ENCODE data around the gene PANX2.

PANX2 gene

DNA sequence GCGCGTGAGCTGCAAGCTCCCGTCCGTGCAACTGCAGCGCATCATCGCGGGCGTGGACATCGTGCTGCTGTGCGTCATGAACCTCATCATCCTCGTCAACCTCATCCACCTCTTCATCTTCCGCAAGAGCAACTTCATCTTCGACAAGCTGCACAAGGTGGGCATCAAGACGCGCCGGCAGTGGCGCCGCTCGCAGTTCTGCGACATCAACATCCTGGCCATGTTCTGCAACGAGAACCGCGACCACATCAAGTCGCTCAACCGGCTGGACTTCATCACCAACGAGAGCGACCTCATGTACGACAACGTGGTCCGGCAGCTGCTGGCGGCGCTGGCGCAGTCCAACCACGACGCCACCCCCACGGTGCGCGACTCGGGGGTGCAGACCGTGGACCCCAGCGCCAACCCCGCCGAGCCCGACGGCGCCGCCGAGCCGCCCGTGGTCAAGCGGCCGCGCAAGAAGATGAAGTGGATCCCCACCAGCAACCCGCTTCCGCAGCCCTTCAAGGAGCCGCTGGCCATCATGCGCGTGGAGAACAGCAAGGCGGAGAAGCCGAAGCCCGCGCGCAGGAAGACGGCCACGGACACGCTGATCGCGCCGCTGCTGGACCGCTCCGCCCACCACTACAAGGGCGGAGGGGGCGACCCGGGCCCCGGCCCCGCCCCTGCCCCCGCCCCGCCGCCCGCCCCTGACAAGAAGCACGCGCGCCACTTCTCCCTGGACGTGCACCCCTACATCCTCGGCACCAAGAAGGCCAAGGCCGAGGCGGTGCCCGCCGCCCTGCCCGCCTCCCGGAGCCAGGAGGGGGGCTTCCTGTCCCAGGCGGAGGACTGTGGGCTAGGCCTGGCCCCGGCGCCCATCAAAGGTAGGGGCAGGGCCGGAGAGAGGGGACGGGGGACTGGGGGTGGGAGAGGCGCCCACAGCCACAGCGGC is 7.3 kb downstream of the PANX2 start:
- no peak overlapping the region for H3K4me3 ChIP-seq (ENCODE audit: control insufficient read depth, low read depth, low read length)
- DNase-seq (ENCODE audit: low read depth): no peak
- TF ChIP-seq, protein P1, sequence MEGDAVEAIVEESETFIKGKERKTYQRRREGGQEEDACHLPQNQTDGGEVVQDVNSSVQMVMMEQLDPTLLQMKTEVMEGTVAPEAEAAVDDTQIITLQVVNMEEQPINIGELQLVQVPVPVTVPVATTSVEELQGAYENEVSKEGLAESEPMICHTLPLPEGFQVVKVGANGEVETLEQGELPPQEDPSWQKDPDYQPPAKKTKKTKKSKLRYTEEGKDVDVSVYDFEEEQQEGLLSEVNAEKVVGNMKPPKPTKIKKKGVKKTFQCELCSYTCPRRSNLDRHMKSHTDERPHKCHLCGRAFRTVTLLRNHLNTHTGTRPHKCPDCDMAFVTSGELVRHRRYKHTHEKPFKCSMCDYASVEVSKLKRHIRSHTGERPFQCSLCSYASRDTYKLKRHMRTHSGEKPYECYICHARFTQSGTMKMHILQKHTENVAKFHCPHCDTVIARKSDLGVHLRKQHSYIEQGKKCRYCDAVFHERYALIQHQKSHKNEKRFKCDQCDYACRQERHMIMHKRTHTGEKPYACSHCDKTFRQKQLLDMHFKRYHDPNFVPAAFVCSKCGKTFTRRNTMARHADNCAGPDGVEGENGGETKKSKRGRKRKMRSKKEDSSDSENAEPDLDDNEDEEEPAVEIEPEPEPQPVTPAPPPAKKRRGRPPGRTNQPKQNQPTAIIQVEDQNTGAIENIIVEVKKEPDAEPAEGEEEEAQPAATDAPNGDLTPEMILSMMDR (IDR thresholded peaks at IDR 0.05; ENCODE audit: control insufficient read depth, insufficient read depth, low read depth, low read length, missing control alignments): no peak

DNA sequence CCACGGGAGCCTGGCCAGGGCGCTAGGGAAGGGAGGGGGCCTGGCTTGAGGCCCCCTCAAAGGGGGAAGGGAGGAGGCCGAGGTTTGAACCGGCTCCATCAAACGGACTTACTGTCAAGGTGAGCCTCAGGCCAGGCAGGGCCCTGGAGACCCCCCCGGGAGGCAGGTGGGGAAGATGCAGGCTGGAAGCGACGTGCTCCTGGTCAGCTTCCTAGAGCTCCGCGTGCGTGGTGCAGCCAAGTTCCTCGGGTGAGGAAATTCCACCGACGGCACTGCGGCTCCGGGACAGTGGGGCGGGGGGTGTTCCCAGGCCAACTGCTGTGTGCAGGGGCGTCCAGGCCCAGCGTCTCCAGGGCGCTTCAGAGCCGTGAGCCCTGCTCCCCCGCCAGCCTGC is 7.9 kb downstream of the PANX2 start:
- no peak overlapping the region for H3K4me3 ChIP-seq (ENCODE audit: control insufficient read depth, low read depth, low read length)
- TF ChIP-seq, protein P1 (IDR thresholded peaks at IDR 0.05; ENCODE audit: control insufficient read depth, insufficient read depth, low read depth, low read length, missing control alignments): no peak
- no peak for DNase-seq (ENCODE audit: low read depth)

DNA sequence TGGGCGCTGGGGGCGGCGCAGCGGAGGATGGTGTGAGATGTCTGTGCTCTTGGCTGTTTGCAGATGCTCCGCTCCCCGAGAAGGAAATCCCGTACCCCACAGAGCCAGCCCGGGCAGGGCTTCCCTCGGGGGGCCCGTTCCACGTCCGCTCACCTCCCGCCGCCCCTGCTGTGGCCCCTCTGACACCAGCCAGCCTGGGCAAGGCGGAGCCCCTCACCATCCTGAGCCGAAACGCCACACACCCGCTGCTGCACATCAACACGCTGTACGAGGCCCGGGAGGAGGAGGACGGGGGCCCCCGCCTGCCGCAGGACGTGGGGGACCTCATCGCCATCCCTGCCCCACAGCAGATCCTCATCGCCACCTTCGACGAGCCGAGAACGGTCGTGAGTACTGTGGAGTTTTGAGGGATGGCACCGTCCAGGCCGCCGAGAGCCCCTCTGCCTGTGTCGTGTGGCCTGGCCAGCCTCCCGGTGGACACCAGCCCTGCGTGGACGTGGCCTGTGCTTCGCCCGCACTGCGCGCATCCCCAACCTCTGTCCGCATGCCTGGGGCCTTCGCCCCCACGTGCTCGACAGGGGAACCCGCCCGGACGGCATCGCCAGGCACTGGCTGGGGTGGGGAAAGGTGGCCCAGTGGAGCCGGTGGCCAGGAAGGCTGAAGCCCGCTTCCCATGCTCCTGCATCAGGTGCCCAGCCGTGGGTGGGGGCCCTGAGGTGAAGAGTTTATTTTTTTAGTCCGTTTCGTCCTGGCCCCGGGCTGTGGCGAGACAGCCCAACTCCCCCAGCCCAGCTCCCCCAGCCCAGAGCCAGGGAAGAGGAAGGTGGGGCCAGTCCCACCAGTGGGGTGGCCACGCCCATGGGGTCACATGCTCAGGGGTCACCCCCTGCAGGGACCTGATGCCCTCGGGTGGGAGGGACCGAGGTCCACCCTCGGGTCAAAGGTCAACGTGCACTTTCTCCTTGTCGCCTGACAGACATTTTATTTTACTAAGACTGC is 8.6 kb downstream of the PANX2 start:
- TF ChIP-seq, protein P1 (IDR thresholded peaks at IDR 0.05; ENCODE audit: control insufficient read depth, insufficient read depth, low read depth, low read length, missing control alignments): no peak
- no peak overlapping the region for H3K4me3 ChIP-seq (ENCODE audit: control insufficient read depth, low read depth, low read length)
- no peak for DNase-seq (ENCODE audit: low read depth)

DNA sequence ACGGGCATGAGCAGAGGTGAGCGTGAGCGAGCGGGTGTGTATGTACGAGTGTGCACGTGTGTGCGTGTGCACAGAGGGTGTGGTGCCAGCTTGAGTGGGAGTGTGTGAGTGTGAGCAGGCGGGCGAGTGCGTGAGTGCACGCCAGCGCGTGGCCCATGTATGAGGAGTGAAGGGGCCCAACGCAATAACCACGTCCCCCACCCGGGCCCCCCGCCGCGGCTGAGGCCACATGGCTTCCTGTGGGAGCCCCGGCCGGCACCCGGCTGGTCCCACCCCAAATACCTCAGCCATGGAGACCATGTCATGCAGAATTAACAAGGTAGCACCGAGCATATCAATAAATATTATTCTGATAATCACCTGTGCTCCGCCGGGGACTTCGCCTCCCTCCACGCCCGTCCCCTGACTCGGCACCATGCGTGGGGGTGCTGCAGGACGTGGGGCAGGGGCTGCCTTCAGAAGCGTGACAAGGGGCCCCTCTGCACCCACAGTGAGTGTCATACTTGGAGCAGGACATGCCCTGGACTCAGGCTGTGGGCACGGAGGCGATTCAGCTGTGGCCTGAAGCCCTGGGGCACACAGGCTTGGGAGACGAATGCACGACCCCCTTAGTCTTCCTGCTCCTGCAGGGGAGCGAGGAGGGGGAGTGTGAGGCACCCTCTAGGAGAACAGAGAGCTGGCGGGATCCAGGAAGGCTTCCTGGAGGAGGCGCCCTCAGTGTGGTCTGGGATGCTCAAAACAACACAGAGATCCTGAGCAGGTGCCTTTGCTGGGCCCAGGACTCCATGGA is 9.6 kb downstream of the PANX2 start:
- TF ChIP-seq, protein P1 (IDR thresholded peaks at IDR 0.05; ENCODE audit: control insufficient read depth, insufficient read depth, low read depth, low read length, missing control alignments): no peak
- H3K4me3 ChIP-seq (ENCODE audit: control insufficient read depth, low read depth, low read length): no peak overlapping the region
- no peak for DNase-seq (ENCODE audit: low read depth)

DNA sequence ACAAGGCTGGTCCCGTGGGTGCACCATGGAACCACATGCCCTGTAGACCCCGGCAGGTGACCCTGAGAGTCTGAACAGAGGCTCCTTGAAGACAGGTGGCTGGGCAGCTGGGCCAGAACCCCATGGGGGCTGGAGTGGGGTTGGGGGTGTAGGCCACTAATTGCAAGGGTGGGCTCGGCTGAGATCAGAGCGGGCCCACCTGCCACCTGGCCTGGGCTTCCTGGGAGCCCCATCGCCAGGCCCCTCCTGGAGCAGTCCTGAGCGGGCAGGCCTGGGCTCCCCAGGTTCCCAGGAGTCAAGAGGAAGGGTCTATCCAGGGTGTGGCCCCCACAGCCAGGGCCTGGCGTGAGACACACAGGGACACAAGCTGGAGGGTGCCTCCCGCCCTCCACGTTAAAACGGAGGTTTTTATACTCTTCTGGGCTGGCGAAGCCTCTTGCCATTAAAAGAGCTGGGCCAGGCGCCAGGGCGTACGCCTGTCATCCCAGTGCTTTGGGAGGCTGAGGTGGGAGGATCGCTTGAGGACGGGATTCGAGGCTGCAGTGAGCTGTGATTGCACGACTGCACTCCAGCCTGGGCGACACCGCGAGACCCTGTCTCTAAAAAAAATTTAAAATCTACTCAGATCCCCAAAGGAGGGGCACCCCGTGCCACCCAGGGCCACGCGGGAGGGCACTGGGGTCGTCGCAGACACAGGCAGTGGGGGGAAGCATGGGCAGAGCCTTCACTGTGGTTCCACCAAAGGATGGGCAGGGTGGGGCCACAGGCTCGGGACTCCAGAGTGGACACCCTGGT is 10.4 kb downstream of the PANX2 start:
- no peak overlapping the region for H3K4me3 ChIP-seq (ENCODE audit: control insufficient read depth, low read depth, low read length)
- no peak for DNase-seq (ENCODE audit: low read depth)
- TF ChIP-seq, protein P1 (IDR thresholded peaks at IDR 0.05; ENCODE audit: control insufficient read depth, insufficient read depth, low read depth, low read length, missing control alignments): no peak

Measured in AG09309 (cell line).